Measurements from ENCODE around the gene GPR63.

DNA sequence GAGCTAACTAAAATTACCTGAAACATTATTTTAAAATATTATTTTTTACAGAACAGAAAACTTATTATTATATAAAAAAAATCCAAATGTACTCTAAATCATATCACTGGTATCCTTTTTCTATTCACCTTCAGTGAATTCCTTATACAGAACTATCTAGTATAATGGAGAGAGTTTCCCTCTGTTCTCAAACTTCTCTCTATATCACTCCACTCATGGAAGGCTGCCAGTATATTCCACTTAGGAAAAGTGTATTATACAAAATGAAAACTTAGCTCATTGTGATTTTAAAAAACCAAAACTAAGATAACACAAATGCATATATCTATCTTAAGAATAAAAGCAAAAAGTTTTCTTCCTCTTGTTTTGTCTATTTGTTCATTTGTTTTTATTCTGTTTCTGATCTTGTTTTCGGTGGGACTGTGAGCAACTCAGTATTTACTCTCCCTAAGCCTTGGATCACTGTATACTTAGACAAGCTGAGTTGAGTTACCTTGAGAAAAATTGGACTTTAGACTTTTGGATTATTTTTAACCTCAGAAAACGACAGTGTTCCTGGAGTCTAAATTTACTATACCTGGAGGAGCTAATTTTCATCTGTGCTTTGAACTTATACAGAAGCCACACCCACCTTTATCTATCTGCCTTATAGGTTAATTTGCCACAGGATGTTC, 61.4 kb downstream of the GPR63 start:
- TF ChIP-seq, protein P1, sequence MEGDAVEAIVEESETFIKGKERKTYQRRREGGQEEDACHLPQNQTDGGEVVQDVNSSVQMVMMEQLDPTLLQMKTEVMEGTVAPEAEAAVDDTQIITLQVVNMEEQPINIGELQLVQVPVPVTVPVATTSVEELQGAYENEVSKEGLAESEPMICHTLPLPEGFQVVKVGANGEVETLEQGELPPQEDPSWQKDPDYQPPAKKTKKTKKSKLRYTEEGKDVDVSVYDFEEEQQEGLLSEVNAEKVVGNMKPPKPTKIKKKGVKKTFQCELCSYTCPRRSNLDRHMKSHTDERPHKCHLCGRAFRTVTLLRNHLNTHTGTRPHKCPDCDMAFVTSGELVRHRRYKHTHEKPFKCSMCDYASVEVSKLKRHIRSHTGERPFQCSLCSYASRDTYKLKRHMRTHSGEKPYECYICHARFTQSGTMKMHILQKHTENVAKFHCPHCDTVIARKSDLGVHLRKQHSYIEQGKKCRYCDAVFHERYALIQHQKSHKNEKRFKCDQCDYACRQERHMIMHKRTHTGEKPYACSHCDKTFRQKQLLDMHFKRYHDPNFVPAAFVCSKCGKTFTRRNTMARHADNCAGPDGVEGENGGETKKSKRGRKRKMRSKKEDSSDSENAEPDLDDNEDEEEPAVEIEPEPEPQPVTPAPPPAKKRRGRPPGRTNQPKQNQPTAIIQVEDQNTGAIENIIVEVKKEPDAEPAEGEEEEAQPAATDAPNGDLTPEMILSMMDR (IDR thresholded peaks at IDR 0.05; ENCODE audit: low read depth, low read length, poor library complexity, severe bottlenecking): no peak
- TF ChIP-seq EZH2phosphoT487 (IDR thresholded peaks at IDR 0.05; ENCODE audit: borderline replicate concordance, low read length): no peak
